ENCODE data around the gene OSER1. TPM values are rescaled to one million over a fixed set of nuclear protein-coding genes. Genes with fewer than 3 reads are reported as not detected.
A peak's percentile ranks its signal among the peaks of the same experiment; 100 is the strongest.

OSER1 gene
- total RNA-seq, 1 experiment from 2014 or later: 34.8 TPM

- H3K27me3 ChIP-seq (ENCODE audit: low read length): no peaks in the 10 kb centered on the region
- ChIA-PET CTCF (interaction anchor here (0.9 kb wide), 1 partner anchor 12 kb away, joined by 4 read pairs; no protein-coding TSS in a partner anchor), POLR2A (ENCODE audit: unreplicated experiment) (no interaction called here)
- no TSS peak for BruUV-seq (replicated peaks)
- ATAC-seq: peak; percentile 50
- intact Hi-C loops (cut with micrococcal nuclease): no loop called here
- no peak overlapping the region for H3K9ac ChIP-seq (ENCODE audit: low read length)
- no peak overlapping the region for H3K27ac ChIP-seq (ENCODE audit: low read length)
- no peak for TF ChIP-seq EZH2 (IDR thresholded peaks at IDR 0.05; ENCODE audit: low read length, unreplicated experiment)
- no peak for TF ChIP-seq CTCF (conservative IDR thresholded peaks at IDR 0.05; ENCODE audit: low read depth, low read length)
- no peak for TF ChIP-seq EZH2phosphoT487 (IDR thresholded peaks at IDR 0.05; ENCODE audit: borderline replicate concordance, low read length)
- no peak overlapping the region for H3K4me3 ChIP-seq (ENCODE audit: low read length)
- no peak overlapping the region for H2AFZ ChIP-seq (ENCODE audit: low read length)
- H3K4me1 ChIP-seq (ENCODE audit: insufficient read depth, low read length): 0 out of 2 replicates have a peak, but pooled peaks cover 4% of the 10 kb centered on the region
- no peaks in the 10 kb centered on the region for H3F3A ChIP-seq (ENCODE audit: low read length, unreplicated experiment)
- no peaks in the 10 kb centered on the region for H3K9me2 ChIP-seq (replicated peaks; ENCODE audit: low read length)
- no peak overlapping the region for H3K4me2 ChIP-seq (ENCODE audit: low read length)
- H3K36me3 ChIP-seq (ENCODE audit: low read depth, low read length): no peaks in the 10 kb centered on the region
- DNase-seq: peak; percentile 42
- H4K20me1 ChIP-seq (ENCODE audit: low read length): no peaks in the 10 kb centered on the region
- no peaks in the 10 kb centered on the region for H3K79me2 ChIP-seq (ENCODE audit: low read length)
- no peaks in the 10 kb centered on the region for H3K9me3 ChIP-seq (ENCODE audit: low read length)
Measured at GRCh38 chr20:44228465-44229258, 18.1 kb upstream of the OSER1 start.

GRCh38 chr20:44224637-44225036, 14.1 kb upstream of the OSER1 start:
- H2AFZ ChIP-seq (ENCODE audit: low read length): no peak overlapping the region
- H3K27ac ChIP-seq (ENCODE audit: low read length): no peak overlapping the region
- DNase-seq (no peak), ATAC-seq (no peak)
- ChIA-PET CTCF (no interaction called here), POLR2A (ENCODE audit: unreplicated experiment) (no interaction called here)
- no peak for TF ChIP-seq EZH2 (IDR thresholded peaks at IDR 0.05; ENCODE audit: low read length, unreplicated experiment)
- TF ChIP-seq CTCF (conservative IDR thresholded peaks at IDR 0.05; ENCODE audit: low read depth, low read length): no peak
- TF ChIP-seq EZH2phosphoT487 (IDR thresholded peaks at IDR 0.05; ENCODE audit: borderline replicate concordance, low read length): no peak
- no peaks in the 10 kb centered on the region for H3K9me3 ChIP-seq (ENCODE audit: low read length)
- H3K9me2 ChIP-seq (replicated peaks; ENCODE audit: low read length): no peaks in the 10 kb centered on the region
- no peak overlapping the region for H3K4me2 ChIP-seq (ENCODE audit: low read length)
- no peaks in the 10 kb centered on the region for H3K79me2 ChIP-seq (ENCODE audit: low read length)
- no peaks in the 10 kb centered on the region for H3K36me3 ChIP-seq (ENCODE audit: low read depth, low read length)
- H4K20me1 ChIP-seq (ENCODE audit: low read length): no peaks in the 10 kb centered on the region
- H3K9ac ChIP-seq (ENCODE audit: low read length): no peak overlapping the region
- H3F3A ChIP-seq (ENCODE audit: low read length, unreplicated experiment): no peaks in the 10 kb centered on the region
- intact Hi-C loops (cut with micrococcal nuclease): no loop called here
- H3K4me1 ChIP-seq (ENCODE audit: insufficient read depth, low read length): 0 out of 2 replicates have a peak, but pooled peaks cover 4% of the 10 kb centered on the region
- H3K4me3 ChIP-seq (ENCODE audit: low read length): no peak overlapping the region
- no peaks in the 10 kb centered on the region for H3K27me3 ChIP-seq (ENCODE audit: low read length)
- no TSS peak for BruUV-seq (replicated peaks)

DNA sequence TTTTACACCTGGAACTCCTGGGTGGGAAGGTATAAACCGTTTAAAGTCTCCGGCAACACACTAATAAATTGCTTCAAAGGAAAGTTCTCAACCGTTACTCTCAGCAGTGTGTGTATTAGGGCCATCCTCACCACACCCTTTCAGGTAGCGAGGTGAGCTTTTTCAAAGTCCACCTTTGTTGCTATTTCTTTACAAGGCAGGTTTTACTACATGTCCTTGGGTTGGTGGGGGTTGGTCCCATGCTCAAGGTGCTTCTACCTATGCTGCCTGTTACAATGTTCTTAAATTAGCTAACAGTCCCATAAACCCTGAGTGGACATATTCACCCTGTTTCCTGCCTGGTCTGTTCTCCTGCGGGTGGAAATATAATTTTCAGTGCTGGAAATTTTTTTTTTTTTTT, 13.2 kb upstream of the OSER1 start:
- H4K20me1 ChIP-seq (ENCODE audit: low read length): no peaks in the 10 kb centered on the region
- ATAC-seq: no peak
- BruUV-seq (replicated peaks): no TSS peak
- H3K4me2 ChIP-seq (ENCODE audit: low read length): no peak overlapping the region
- no peak for DNase-seq
- H3K9me2 ChIP-seq (replicated peaks; ENCODE audit: low read length): no peaks in the 10 kb centered on the region
- H3K36me3 ChIP-seq (ENCODE audit: low read depth, low read length): no peaks in the 10 kb centered on the region
- H2AFZ ChIP-seq (ENCODE audit: low read length): no peak overlapping the region
- no peaks in the 10 kb centered on the region for H3F3A ChIP-seq (ENCODE audit: low read length, unreplicated experiment)
- intact Hi-C loops (cut with micrococcal nuclease): no loop called here
- 0 out of 2 replicates have a peak, but pooled peaks cover 4% of the 10 kb centered on the region for H3K4me1 ChIP-seq (ENCODE audit: insufficient read depth, low read length)
- ChIA-PET CTCF (interaction anchor here (0.5 kb wide), 1 partner anchor 134 kb away, joined by 7 read pairs; no protein-coding TSS in a partner anchor), POLR2A (ENCODE audit: unreplicated experiment) (no interaction called here)
- no peak overlapping the region for H3K4me3 ChIP-seq (ENCODE audit: low read length)
- no peaks in the 10 kb centered on the region for H3K9me3 ChIP-seq (ENCODE audit: low read length)
- H3K27ac ChIP-seq (ENCODE audit: low read length): no peak overlapping the region
- no peaks in the 10 kb centered on the region for H3K27me3 ChIP-seq (ENCODE audit: low read length)
- no peaks in the 10 kb centered on the region for H3K79me2 ChIP-seq (ENCODE audit: low read length)
- H3K9ac ChIP-seq (ENCODE audit: low read length): no peak overlapping the region
- TF ChIP-seq EZH2 (IDR thresholded peaks at IDR 0.05; ENCODE audit: low read length, unreplicated experiment): no peak
- TF ChIP-seq CTCF (conservative IDR thresholded peaks at IDR 0.05; ENCODE audit: low read depth, low read length): no peak
- no peak for TF ChIP-seq EZH2phosphoT487 (IDR thresholded peaks at IDR 0.05; ENCODE audit: borderline replicate concordance, low read length)
